HG03469 (cell line): ENCODE data around the gene CCDC196.
"Not testable (repeated sequence)": the region's sequence is repeated elsewhere in the genome, so short reads cannot be mapped to it uniquely, and the experiment has no call there.

ENCODE experiments used
- ATAC-seq: cut with Tn5 transposase; IDR thresholded peaks from one replicate; pipeline ENCODE4 v1.9.1; 2021; ENCODE audit warnings: mild to moderate bottlenecking, moderate library complexity, moderate number of reproducible peaks; ENCODE audit not compliant: unreplicated experiment

The CCDC196 gene

GRCh38 chr14:66493750-66494149, 7.6 kb downstream of the CCDC196 start:
- ATAC-seq: no peak

DNA sequence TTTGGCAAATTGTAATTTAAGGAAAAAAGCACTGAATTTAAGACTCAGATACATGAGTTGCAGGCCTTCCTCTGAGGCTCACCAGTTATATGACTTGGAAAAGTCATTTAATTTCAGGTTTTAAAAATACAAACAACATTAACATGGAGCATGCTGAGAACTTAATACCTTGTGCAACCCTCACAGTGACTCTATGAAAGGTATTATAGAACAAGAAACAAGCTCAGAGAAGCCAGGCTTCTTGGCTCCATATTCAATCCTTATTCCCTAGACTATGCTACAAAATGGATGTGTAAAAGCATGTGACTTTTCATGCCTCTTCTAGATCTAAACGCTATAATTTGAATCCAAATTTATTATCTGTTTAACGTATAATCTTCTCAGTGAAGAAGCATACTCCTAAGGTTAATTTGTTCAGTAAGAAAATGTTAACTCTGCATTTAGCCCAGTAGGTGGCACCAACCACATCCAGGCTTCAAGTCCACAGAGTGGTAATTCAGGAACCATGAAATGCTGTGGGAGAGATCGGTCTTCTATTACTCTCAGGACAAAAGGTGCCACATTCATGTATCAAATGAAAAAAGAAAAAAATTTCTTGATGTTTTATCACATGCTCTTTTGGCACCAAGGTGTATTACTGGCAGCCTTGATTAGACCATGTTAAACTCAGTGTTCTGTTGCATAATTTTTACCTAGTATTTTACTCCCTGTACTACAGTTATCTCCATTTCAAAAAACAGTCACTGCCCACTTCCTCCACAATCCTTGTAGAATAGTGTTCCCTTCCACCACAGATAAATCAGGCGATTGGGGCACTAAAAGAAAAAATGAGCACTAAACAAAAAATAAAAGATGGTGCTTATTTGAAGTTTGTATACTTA, 9.3 kb downstream of the CCDC196 start:
- ATAC-seq: peak; percentile 65

DNA sequence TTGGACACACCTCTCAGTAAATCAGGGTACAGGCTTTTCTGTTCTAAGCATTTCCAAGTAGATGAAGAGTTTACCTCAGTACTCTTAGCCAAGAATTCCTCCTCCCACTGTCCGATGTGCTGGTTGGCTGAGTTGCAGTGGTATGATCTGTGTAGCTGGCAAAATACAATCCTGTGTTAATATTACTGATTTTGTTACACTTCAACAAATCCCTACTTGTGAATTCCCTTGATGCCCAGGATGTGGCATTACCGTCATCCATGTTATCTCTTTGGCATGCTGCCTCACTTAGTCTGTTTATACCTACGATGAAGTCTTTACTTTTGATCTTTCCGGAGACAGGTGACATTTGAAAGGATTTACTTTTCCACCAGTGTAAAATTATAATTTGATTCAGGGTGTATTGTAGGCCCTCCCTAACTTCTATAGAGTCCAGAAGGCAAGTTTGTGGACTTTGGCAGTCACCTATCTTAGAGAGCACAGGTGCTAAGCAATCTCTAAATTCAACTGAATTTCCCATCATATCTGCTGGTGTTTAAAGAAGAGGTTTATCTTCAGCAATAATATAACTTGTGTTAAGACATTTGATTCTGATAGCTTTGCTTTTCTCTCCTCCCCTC, 10.1 kb downstream of the CCDC196 start:
- ATAC-seq: no peak

GRCh38 chr14:66496911-66497310, 10.7 kb downstream of the CCDC196 start:
- ATAC-seq: no peak

DNA sequence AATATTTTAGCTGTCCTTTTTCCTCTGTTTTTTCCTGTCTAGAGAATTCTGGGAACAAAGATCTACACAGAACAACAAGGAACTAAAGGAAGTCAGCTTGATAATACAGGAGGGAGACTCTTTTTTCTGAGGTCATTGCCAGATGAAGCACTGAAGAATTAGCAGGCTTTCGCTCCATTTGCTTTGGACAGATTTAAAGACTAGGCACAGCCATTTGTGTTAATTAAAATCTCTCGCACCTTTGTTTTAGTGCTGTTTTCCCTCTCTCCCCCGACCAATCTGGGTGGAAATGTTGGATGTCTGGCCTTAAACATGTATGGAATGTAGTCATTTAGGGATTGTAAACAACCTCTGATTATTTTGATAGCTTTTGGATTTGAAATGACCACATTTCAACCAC, 12.1 kb downstream of the CCDC196 start:
- ATAC-seq: no peak

- ATAC-seq: no peak
Observed at GRCh38 chr14:66501592-66501991, 15.4 kb downstream of the CCDC196 start.

DNA sequence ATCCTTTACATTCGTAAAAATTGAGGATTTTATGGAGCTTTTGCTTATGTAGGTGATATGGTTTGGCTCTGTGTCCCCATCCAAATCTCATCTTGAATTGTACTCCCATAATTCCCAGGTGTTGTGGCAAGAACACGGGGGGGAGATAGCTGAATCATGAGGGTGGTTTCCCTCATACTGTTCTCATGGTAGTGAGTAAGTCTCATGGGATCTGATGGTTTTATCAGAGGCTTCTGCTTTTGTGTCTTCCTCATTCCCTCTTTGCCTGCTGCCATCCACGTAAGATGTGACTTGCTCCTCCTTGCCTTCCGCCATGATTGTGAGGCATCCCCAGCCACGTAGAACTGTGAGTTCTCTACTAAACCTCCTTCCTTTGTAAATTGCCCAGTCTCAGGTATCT, 16.7 kb downstream of the CCDC196 start:
- ATAC-seq: not testable (repeated sequence)

GRCh38 chr14:66503532-66503931, 17.4 kb downstream of the CCDC196 start:
- no peak for ATAC-seq

- peak; percentile 4 for ATAC-seq
Observed at GRCh38 chr14:66507181-66507721, 21.1 kb downstream of the CCDC196 start.

GRCh38 chr14:66507722-66508546, 21.8 kb downstream of the CCDC196 start, which contains the start of gene GPHN:
Gene GPHN (plus strand): TSS chr14:66508147.
- ATAC-seq: peak; percentile 63

GRCh38 chr14:66508547-66508845, 22.3 kb downstream of the CCDC196 start:
- ATAC-seq: no peak

DNA sequence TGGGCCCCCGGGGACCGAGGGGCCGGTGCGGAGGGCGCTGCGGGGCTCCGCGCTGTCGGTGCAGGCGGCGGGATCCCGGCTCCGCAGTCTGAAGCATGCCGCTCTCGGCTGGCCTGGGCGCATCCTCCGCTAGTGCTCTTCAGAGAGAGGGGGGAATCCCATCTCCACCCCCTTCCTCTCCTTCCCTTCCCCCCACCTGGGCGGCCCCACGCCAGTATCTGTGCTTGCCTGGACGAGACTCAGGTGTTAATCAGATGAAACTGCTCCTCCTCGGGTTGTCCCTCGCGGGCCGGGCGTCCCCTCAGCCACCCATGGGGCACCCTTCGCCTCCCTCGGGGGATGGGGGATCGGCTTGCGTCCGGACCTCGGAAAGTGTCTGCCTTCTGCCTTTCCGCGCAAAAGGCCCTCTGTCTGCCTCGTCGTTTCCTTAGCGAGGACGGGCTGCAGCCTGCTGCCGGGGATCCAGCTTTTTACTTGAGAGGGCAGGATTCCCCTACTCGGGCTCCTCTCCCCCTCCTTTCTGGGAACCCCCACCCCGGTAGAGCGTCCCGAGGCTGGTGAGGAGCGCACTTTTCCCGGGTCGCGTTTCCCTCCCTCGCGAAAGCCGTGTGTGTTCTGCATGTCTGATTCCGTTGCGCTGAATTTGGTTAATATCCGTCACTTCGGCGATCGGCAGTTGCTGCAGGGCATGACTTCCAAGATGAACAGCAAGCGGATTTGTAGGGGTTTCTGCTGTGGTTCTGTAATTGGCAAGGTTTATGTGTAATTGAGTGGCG, 22.9 kb downstream of the CCDC196 start:
- ATAC-seq: no peak

DNA sequence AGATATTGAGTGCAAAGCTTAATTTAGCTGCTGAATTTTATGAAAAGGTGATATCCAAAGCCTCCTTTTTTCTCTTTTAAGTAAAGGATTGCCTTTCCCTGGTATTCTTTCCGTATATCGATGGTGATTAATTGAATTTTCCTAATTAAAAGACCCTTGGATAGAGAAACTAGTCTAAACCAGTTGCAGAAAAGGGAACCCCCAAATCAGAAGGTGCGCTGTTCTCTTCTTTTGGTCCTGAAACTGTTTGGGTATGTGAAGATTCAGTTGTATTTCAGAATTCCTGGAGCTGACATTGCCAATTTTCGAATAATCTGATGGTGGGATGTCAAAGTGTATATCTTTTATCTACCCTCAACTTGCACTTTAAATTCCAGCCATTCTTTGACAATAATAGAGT, 23.7 kb downstream of the CCDC196 start:
- ATAC-seq: no peak

- ATAC-seq: no peak
Observed at GRCh38 chr14:66511849-66512248, 25.7 kb downstream of the CCDC196 start.

DNA sequence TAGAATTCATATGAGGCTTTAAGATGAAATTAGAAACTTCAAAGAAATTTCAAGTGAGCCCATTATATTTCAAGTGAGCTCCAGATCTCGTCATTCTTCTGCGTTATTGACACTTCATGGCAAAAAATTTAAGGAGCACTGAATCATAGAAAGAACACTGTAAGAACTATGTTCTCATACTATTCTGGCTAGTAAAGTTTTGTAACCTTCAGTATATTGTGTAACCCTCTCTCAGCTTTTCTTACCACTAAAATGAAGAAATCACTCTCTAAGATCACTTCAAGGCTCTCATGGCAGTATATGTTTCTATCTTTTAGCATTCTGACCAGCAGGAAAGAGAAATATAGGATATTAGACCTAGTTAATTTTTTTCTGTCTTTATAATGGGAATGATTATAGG, 28.0 kb downstream of the CCDC196 start:
- no peak for ATAC-seq

- ATAC-seq: no peak
Observed at GRCh38 chr14:66530526-66530925, 44.4 kb downstream of the CCDC196 start.

DNA sequence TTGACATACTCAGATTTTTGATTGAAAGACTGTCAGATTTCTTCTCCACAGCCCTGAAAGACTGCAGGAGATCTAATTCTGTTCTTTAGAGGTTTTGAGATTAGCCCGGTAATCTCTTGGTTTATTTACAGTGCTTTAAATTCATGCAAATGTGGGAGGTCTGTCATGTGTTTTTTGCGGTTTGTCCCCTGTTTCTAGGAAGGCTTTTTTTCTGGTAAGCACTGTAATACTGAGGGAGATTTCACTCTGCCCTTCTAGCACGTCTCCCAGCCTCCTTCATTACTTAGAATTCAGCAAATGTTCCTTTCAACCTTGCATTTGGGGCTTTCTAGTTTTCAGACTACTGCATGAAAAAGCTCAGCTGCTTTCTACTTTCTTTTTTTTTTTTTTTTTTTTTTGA, 52.9 kb downstream of the CCDC196 start:
- ATAC-seq: no peak

GRCh38 chr14:66540038-66540437, 53.9 kb downstream of the CCDC196 start:
- no peak for ATAC-seq

- no peak for ATAC-seq
Observed at GRCh38 chr14:66541627-66542026, 55.5 kb downstream of the CCDC196 start.

DNA sequence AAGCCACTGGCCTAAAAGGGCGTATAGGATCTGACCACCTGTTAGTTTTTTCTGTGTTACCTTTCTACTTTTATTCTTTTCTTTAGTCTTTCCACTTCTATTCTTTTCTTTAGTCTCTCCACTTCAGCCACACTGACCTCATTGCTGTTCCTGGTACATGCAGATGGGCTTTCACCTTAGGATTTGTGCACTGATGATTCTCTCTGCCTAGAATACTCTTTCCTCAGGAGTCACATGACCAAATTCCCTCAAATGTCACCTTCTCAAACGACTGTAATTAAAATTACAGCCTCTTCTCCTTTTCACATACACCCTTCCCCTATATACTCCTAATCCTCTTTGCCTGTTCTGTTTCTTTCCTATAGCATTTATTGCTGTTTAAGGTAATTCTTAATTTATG, 57.8 kb downstream of the CCDC196 start:
- no peak for ATAC-seq

DNA sequence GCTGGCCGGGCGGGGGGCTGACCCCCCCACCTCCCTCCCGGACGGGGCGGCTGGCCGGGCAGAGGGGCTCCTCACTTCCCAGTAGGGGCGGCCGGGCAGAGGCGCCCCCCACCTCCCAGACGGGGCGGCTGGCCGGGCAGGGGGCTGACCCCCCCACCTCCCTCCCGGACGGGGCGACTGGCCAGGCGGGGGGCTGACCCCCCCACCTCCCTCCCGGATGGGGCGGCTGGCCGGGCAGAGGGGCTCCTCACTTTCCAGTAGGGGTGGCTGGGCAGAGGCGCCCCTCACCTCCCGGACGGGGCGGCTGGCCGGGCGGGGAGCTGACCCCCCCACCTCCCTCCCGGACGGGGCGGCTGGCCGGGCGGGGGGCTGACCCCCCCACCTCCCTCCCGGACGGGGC, 59.0 kb downstream of the CCDC196 start:
- ATAC-seq: not testable (repeated sequence)
